OCI-LY3 (cell line): Measurements from ENCODE around the gene NT5C2.

ENCODE experiments used
- H2AFZ ChIP-seq: fragments of 200-600, 300-600 bp; shearing (Covaris generic); 2 replicates; pipeline ENCODE4 v1.6.0; 2014; ENCODE audit warnings: antibody characterized with exemption, low read depth, low read length
- H3K27ac ChIP-seq: fragments of 200-600, 300-600 bp; sonication (generic); 2 replicates; pipeline ENCODE4 v1.5.1; 2014; ENCODE audit warnings: mild to moderate bottlenecking, low read length, moderate library complexity, mixed read lengths
- H3K27me3 ChIP-seq: fragments of 200-600, 300-600 bp; sonication (generic); 2 replicates; pipeline ENCODE4 v1.6.1; 2014; ENCODE audit warnings: low read depth, low read length, mixed read lengths
- H3K36me3 ChIP-seq: fragments of 200-600, 300-600 bp; sonication (generic); replicated peaks from 2 replicates; pipeline ENCODE3; 2014; ENCODE audit warnings: low read depth, low read length, mixed read lengths
- H3K4me1 ChIP-seq: fragments of 300-600, 200-600 bp; sonication (generic); 2 replicates; pipeline ENCODE4 v1.6.1; 2014; ENCODE audit warnings: low read length, mixed read lengths
- H3K4me2 ChIP-seq: fragments of 200-600, 300-600 bp; sonication (generic); 2 replicates; pipeline ENCODE4 v1.6.1; 2014; ENCODE audit warnings: low read length, mixed read lengths
- H3K4me3 ChIP-seq: fragments of 300-600, 200-600 bp; sonication (generic); 2 replicates; pipeline ENCODE4 v1.5.1; 2014; ENCODE audit warnings: antibody characterized with exemption, mild to moderate bottlenecking, low read length, moderate library complexity
- H3K79me2 ChIP-seq: fragments of 300-600, 200-600 bp; shearing (Covaris generic); 2 replicates; pipeline ENCODE4 v1.6.1; 2014; ENCODE audit warnings: mild to moderate bottlenecking, low read length, mixed read lengths
- H3K9ac ChIP-seq: fragments of 300-600, 200-600 bp; shearing (Covaris generic); 2 replicates; pipeline ENCODE4 v1.6.0; 2014; ENCODE audit warnings: mild to moderate bottlenecking, low read length, moderate library complexity
- H3K9me3 ChIP-seq: fragments of 200-600, 300-600 bp; shearing (Covaris generic); 2 replicates; pipeline ENCODE4 v1.6.1; 2014; ENCODE audit warnings: low read length, mixed read lengths; ENCODE audit not compliant: insufficient read depth
- H4K20me1 ChIP-seq: fragments of 200-600, 300-600 bp; sonication (generic); 2 replicates; pipeline ENCODE4 v1.6.1; 2016; ENCODE audit warnings: low read length, mixed read lengths; ENCODE audit not compliant: insufficient read depth
- CTCF ChIP-seq: fragments of 200-600, 300-600 bp; sonication (generic); IDR thresholded peaks from 2 replicates; pipeline ENCODE4 v1.5.1; 2014; ENCODE audit warnings: antibody characterized with exemption, low read length, low read depth
- EZH2phosphoT487 ChIP-seq: fragments of 200-600 bp; shearing (Covaris generic); IDR thresholded peaks from 2 replicates; pipeline ENCODE4 v1.6.1; 2018; ENCODE audit warnings: antibody characterized with exemption, mixed run types, low read depth

Gene NT5C2

GRCh38 chr10:103124420-103125096 lies 68.5 kb downstream of the NT5C2 start:
- Histone ChIP-seq H3K79me2 (no peaks in the 10 kb centered on the region), H4K20me1 (peaks cover 10% of the 10 kb centered on the region; the same call in 1 of the 2 replicates), H3K9ac (no peak overlapping the region), H3K4me3 (no peak overlapping the region), H3K9me3 (no peaks in the 10 kb centered on the region), H3K27ac (no peak overlapping the region), H3K4me2 (no peak overlapping the region), H3K4me1 (peaks cover 21% of the 10 kb centered on the region), H3K36me3 (peaks cover 6% of the 10 kb centered on the region), H2AFZ (no peak overlapping the region), H3K27me3 (no peaks in the 10 kb centered on the region)
- TF ChIP-seq EZH2phosphoT487: no peak
- TF ChIP-seq CTCF: no peak

GRCh38 chr10:103123282-103124024 lies 69.6 kb downstream of the NT5C2 start:
- TF ChIP-seq EZH2phosphoT487 (no peak), CTCF (no peak)

GRCh38 chr10:103120977-103121735 lies 71.9 kb downstream of the NT5C2 start:
- Histone ChIP-seq H3K27ac (no peak overlapping the region), H3K9ac (no peak overlapping the region), H2AFZ (no peak overlapping the region), H4K20me1 (peaks cover 10% of the 10 kb centered on the region; the same call in 1 of the 2 replicates), H3K79me2 (no peaks in the 10 kb centered on the region), H3K4me1 (peaks cover 13% of the 10 kb centered on the region), H3K36me3 (no peaks in the 10 kb centered on the region), H3K4me2 (no peak overlapping the region), H3K9me3 (no peaks in the 10 kb centered on the region), H3K27me3 (no peaks in the 10 kb centered on the region), H3K4me3 (no peak overlapping the region)
- TF ChIP-seq CTCF (no peak), EZH2phosphoT487 (no peak)

More at GRCh38 chr10:103123282-103124024, 69.6 kb downstream of the NT5C2 start:
- Histone ChIP-seq H3K27ac (no peak overlapping the region), H3K79me2 (no peaks in the 10 kb centered on the region), H3K4me1 (peaks cover 21% of the 10 kb centered on the region), H3K9me3 (no peaks in the 10 kb centered on the region), H3K4me3 (no peak overlapping the region), H3K36me3 (peaks cover 6% of the 10 kb centered on the region), H3K9ac (no peak overlapping the region), H2AFZ (no peak overlapping the region), H4K20me1 (peaks cover 10% of the 10 kb centered on the region; the same call in 1 of the 2 replicates), H3K4me2 (no peak overlapping the region), H3K27me3 (no peaks in the 10 kb centered on the region)

- H3K9me3 ChIP-seq: no peaks in the 10 kb centered on the region
- H3K4me1 ChIP-seq: peaks cover 7% of the 10 kb centered on the region
- no peaks in the 10 kb centered on the region for H3K36me3 ChIP-seq
- no peak overlapping the region for H3K4me3 ChIP-seq
- H3K79me2 ChIP-seq: no peaks in the 10 kb centered on the region
- peaks cover 8% of the 10 kb centered on the region; the same call in 1 of the 2 replicates for H4K20me1 ChIP-seq
- TF ChIP-seq CTCF: no peak
- no peak for TF ChIP-seq EZH2phosphoT487
- H3K27ac ChIP-seq: no peak overlapping the region
- no peak overlapping the region for H3K4me2 ChIP-seq
- H2AFZ ChIP-seq: no peak overlapping the region
- no peak overlapping the region for H3K9ac ChIP-seq
- no peaks in the 10 kb centered on the region for H3K27me3 ChIP-seq
Observed at GRCh38 chr10:103120546-103120945, 72.5 kb downstream of the NT5C2 start.
